ENCODE results near the gene ASB6. TPM values are rescaled to one million over a fixed set of nuclear protein-coding genes. Genes with fewer than 3 reads are reported as not detected.
A peak's percentile ranks its signal among the peaks of the same experiment; 100 is the strongest.

Gene ASB6
- total RNA-seq, 1 donor from 2014 or later = 10.6 TPM

- DNase-seq (ENCODE audit: low spot score in 2 of 2) = peak; percentile 83 to 88
- no peak for FAIRE-seq
Measured at GRCh38 chr9:129610473-129611306, 31.3 kb downstream of the ASB6 start.

GRCh38 chr9:129610213-129610472 lies 31.8 kb downstream of the ASB6 start:
- FAIRE-seq (no peak), DNase-seq (ENCODE audit: low spot score in 2 of 2) (no peak)

GRCh38 chr9:129609486-129610212 lies 32.3 kb downstream of the ASB6 start:
- DNase-seq (ENCODE audit: low spot score in 2 of 2) (peak in 1 of 2 donors; percentile 67), FAIRE-seq (no peak)

DNA sequence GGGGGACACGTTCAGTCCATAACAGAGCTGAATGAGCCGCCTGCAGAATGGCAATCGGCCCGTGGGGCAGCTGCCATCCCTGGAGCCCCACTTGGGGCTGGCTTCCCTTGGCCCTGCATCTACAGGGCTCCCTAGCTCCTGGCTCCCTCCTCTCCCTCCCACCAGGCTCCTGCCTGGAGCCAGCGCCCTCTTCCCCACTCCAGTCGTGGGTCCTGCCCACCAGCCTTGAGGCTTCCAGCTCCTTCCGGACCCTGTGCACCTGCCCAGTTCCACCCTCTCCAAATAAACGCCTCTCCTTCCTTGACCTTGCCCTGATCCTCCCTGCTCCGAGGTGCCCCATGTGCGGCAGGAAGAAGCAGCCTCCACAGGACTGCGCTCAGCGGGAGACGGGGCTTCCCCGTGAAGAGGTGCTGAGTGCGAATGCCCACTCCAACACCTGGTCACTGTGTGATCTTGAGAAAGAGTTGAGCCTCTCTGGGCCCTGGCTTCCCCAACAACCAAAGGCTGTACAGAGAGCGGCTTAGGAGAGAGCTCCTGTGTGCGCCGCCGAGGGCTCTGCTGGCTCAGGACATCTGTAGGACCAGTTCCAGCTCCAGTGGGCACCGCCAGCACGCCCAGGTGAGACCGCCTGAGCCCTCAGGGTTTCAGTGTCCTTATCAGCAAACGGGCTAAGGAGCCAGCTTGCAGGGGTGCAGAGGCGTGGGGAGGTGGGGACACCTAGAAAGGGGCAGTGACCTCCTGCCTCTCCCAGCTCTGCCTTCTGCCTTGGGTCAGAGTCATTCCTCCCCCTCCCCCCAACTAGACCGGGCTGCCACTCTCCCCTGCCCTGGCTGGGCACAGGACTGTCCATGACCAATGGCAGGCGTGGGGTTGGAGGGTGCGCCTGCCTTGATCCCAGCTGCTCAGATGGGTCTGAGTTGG lies 33.1 kb downstream of the ASB6 start:
- DNase-seq (ENCODE audit: low spot score in 2 of 2) (no peak), FAIRE-seq (no peak)

- FAIRE-seq (no peak), DNase-seq (ENCODE audit: low spot score in 2 of 2) (no peak)
Measured at GRCh38 chr9:129607027-129607387, 34.9 kb downstream of the ASB6 start.

DNA sequence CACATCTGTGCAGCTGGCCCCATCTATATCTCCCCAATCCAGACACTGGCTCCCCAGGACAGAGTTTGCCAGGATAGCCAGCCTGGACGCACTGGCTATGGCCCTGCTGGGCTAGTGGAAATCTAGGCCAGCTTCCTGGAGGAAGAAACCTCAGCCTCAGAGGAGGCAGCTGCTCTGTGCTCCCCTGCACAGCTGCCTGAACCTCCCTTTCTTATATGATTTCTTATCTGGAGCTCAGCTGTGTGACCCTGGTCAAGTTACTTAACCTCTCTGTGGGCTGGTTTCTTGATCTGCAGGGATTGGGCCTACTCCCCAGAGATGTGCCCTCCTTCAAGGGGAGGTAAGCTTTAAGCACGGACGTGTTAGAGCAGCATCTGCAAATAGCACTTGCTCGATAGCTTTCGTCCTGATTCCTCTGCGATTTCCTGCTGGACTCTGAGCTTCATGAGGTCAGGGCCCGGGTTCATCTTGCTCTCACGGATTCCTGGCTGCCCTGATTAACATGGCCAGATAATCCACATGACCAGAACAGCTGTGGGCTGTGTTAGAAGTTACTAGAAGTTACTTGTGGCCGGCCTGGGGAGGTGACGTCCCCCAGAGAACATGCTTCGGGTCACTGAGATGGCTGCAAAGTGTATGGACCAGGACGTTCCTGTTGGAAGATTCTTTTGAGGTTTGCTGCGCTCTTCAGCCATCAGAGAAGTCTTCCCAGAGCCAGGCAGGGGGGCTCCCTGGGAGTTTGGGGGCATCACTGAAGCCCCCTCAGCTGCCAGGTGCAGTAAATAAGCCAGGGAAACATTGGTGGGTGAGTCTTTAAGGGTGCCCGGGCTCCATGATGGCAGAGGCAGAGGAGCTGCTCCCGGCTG lies 35.6 kb downstream of the ASB6 start:
- DNase-seq (ENCODE audit: low spot score in 2 of 2) (no peak), FAIRE-seq (no peak)

DNA sequence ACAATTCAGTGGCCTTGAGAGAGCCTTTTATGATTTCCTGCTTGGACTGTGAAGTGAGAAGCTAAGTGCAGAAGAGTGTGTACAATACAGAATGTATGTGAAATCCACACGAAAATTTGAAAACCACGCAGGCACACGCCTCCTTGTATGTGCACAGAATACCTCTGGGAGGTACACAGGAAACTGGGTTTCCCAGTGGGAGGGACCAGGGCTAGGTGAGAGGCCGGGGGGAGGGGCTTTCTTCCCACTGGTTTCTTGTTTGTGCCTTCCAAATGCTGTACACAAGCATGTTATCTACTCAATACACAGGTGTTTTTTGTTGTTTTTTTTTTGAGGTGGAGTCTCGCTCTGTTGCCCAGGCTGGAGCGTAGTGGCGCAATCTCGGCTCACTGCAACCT lies 37.2 kb downstream of the ASB6 start:
- FAIRE-seq = no peak

DNA sequence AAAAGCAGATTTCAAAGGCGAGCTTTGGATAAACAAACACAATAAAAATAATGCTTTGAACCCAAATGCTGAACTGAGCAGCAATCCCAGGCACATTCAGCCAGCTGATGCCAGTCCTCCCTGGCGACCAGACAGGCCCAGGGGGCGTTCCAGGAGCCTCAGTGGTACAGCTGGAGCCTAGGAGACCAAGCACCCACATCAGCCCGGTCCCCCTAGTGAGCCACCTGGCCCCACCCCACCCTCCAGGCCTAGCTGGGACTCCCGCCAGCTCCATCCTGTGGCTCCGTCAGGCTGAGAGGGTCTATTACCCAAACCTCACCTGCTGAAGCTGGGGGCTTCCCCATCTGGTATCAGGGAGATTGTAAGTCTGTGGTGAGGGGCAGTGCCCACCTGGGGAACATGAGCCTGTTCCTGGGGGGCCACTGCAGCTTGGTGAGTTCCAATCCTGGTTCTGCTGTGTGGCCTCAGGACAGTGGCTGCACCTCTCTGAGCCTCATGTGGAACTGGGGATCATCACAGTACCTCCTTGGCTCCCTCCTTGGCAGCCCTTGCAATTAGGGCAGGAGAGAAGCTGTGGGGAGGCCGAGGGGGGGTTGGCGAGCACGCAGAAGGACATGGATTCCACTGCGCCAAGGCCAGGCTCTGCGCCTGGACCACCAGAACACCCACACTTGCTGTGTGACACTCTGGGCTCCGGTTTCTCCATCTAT lies 37.7 kb downstream of the ASB6 start:
- DNase-seq (ENCODE audit: low spot score in 2 of 2) = no peak
- FAIRE-seq = no peak

More for the DNA sequence above, 37.2 kb downstream of the ASB6 start:
- DNase-seq (ENCODE audit: low spot score in 2 of 2) = no peak

- DNase-seq (ENCODE audit: low spot score in 2 of 2) = no peak
- no peak for FAIRE-seq
Measured at GRCh38 chr9:129602598-129603415, 39.1 kb downstream of the ASB6 start.

DNA sequence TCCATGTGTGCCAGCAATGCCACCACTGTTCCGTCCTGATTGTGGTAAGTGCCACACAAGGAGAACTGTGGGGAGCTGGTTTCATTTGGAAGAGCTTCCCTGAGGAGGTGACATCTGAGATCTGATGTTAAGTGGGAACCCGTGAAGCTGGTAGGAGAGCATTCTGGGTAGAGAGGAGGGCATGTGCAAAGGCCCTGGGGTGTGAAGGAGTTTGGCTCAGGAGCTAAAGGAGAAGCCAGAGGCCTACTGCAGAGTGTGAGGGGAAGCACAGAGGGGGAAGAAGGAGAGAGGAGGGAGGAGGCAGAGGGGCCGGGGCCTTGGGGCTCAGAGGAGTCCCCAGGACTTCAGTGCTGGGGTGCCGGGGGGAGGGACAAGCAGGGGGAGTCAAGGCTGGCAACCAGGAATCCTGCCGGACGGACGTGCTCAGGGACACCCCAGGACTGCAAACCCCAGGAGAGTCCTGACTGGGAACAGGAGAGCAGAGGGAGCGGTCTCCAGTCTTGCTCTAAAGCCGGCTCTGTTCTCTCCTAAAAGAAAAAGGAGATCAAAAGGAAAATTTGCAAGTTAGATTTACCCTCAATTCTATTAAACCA lies 40.8 kb downstream of the ASB6 start:
- FAIRE-seq (no peak), DNase-seq (ENCODE audit: low spot score in 2 of 2) (no peak)

GRCh38 chr9:129598089-129598596 lies 43.8 kb downstream of the ASB6 start:
- DNase-seq (ENCODE audit: low spot score in 2 of 2) (no peak), FAIRE-seq (no peak)

DNA sequence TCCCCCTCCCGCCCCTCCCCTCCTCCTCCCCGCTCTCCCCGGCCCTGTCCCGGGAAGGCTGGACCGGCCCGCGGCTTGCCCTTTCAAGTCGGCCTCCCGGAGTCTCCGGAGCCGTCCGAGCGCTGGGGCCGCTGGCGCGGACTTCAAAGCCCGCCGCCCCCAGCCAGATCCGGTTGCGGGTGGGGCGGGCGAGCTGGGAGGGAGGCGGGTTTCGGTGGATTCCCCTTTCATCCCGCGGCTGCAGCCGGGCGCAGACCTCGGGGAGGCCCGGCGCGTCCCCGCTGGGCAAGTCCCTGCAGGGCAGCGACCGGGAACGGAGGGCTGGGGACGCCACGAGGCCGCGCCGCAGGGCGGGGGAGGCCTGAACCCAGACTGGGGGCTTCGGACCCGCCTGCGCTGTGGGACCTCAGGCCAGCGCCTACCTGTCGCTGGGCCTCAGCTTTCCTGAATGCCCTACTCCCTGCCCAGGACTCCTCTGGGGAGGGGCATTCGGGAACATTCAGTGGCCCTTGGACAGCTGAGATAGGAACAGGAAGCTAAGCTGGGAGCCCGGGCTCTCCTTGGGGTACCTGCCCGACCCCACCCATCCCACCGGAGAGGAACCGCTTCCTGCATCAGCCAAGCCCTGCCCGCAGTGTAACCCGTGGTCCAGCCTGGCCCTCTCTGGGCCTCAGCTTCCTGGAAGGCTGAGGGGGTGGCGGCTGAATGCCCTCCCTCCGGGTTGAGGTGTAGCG lies 44.4 kb downstream of the ASB6 start:
- peak in 1 of 2 donors; percentile 65 for DNase-seq (ENCODE audit: low spot score in 2 of 2)

GRCh38 chr9:129596541-129597331 lies 45.2 kb downstream of the ASB6 start:
- FAIRE-seq (no peak), DNase-seq (ENCODE audit: low spot score in 2 of 2) (peak in 1 of 2 donors; percentile 52)

More for the DNA sequence above, 44.4 kb downstream of the ASB6 start:
- no peak for FAIRE-seq

DNA sequence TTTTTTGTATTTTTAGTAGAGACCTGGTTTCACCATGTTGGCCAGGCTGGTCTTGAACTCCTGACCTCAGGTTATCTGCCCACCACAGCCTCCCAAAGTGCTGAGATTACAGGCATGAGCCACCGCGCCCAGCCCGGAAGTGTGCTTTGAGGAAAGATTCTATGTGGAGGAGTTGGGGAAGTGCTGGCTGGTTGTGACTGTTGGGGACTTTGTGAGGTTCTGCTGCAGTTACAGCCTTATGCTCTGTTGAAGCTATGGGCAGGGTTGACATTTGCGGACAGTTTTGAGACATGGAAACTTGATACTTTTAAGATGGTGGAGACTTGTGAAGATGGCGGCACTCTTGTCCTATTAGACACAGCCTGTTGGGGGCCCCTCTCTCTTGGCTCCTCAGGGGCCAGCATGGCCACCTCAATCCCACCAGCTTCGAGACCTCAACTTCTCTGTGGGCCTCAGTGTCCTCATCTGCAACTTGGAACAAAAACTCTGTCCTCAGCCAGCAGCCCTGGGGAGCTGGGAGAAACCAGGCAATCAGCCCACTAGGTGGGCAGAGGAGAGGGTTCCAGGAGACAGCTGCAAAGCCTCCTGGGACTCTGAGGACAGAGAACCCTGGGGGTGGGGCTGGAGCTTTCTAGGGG lies 45.9 kb downstream of the ASB6 start:
- DNase-seq (ENCODE audit: low spot score in 2 of 2) = no peak
- FAIRE-seq = no peak

DNA sequence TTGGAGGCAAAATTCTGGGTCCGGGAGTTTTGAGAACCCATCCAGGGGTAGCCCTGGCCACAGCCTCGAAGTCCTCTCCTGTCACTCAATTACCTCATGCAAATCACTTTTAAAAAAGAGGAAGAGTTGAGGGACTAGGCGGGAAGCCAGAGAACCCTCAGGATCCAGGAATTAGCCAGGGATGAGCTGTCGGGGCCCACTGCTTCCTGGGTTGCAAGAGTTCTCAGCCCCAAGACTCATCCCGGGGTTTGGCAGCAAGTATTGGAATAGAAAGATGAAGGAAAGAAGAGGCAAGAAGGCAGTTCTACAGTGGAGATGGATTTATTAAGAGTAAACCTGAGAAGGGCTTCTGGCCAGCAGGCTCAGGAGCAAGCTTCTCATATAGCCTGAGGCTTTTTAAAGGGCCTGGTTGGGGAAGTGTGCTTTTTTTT lies 46.6 kb downstream of the ASB6 start:
- FAIRE-seq = no peak
- no peak for DNase-seq (ENCODE audit: low spot score in 2 of 2)

- FAIRE-seq (no peak), DNase-seq (ENCODE audit: low spot score in 2 of 2) (no peak)
Measured at GRCh38 chr9:129594632-129595031, 47.3 kb downstream of the ASB6 start.

Data from frontal cortex (tissue), 4 donors.